ENCODE measurements around the gene SELENOP. TPM values are rescaled to one million over a fixed set of nuclear protein-coding genes. Genes with fewer than 3 reads are reported as not detected.

The SELENOP gene
- total RNA-seq, 1 experiment from 2014 or later: 1.9 TPM

DNA sequence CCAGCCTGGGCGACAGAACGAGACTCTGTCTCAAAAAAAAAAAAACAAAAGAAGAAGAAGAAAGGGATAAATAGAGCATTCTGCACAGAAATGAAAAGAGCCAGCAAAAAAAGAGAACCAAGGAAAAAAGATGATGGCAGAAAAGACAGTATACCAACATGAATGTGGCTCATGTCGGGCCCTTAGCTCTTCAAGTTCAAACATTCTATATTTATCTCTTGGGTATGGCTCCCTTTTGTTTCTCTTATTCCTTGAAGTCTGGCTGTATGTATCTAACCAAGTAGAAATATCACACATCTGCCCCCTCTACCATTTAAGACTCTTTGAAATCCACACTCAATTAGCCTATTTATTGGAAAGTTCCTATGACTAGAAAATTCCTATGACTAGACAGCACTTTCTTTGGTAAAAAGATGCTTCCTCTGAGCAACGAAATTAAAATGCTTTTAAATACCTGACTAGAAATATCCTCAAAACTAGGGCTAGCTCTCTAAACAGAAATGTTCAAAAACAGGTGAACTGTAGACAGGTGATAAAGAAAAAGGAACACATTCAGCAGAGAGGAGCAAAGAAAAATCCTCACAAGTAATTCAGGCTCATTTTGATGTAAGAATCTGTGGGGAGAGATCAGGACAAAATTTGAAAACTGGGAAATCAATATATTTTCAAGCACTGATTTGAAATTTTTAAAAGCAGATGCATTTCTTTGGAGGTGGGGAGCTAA is 2.6 kb downstream of the SELENOP start:
- Histone ChIP-seq H3K27ac (ENCODE audit: low read depth, low read length, poor library complexity, severe bottlenecking) (no peak overlapping the region), H3K9me3 (ENCODE audit: low read depth, low read length, poor library complexity, severe bottlenecking) (no peaks in the 10 kb centered on the region), H3K36me3 (ENCODE audit: insufficient read depth, low read length, poor library complexity, severe bottlenecking) (no peaks in the 10 kb centered on the region), H3K27me3 (replicated peaks; ENCODE audit: insufficient read depth, low read depth, low read length, poor library complexity) (no peaks in the 10 kb centered on the region), H3K4me1 (ENCODE audit: insufficient read depth, low read length, poor library complexity, severe bottlenecking) (no peaks in the 10 kb centered on the region), H3K4me3 (ENCODE audit: low read depth, low read length, poor library complexity, severe bottlenecking) (no peak overlapping the region)
- POLR2A ChIA-PET (ENCODE audit: low non-redundant PET): no interaction called here
- no peak for TF ChIP-seq EZH2 (IDR thresholded peaks at IDR 0.05; ENCODE audit: borderline replicate concordance, low read depth, low read length, poor library complexity, severe bottlenecking)
- TF ChIP-seq, protein P1, sequence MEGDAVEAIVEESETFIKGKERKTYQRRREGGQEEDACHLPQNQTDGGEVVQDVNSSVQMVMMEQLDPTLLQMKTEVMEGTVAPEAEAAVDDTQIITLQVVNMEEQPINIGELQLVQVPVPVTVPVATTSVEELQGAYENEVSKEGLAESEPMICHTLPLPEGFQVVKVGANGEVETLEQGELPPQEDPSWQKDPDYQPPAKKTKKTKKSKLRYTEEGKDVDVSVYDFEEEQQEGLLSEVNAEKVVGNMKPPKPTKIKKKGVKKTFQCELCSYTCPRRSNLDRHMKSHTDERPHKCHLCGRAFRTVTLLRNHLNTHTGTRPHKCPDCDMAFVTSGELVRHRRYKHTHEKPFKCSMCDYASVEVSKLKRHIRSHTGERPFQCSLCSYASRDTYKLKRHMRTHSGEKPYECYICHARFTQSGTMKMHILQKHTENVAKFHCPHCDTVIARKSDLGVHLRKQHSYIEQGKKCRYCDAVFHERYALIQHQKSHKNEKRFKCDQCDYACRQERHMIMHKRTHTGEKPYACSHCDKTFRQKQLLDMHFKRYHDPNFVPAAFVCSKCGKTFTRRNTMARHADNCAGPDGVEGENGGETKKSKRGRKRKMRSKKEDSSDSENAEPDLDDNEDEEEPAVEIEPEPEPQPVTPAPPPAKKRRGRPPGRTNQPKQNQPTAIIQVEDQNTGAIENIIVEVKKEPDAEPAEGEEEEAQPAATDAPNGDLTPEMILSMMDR (conservative IDR thresholded peaks at IDR 0.05; ENCODE audit: low read depth, low read length): no peak
- BruUV-seq (replicated peaks): no TSS peak
- no peak for DNase-seq (ENCODE audit: low spot score)
- CTCF ChIA-PET: no interaction called here
- intact Hi-C loops (cut with micrococcal nuclease; ENCODE audit: unreplicated experiment): no loop called here

DNA sequence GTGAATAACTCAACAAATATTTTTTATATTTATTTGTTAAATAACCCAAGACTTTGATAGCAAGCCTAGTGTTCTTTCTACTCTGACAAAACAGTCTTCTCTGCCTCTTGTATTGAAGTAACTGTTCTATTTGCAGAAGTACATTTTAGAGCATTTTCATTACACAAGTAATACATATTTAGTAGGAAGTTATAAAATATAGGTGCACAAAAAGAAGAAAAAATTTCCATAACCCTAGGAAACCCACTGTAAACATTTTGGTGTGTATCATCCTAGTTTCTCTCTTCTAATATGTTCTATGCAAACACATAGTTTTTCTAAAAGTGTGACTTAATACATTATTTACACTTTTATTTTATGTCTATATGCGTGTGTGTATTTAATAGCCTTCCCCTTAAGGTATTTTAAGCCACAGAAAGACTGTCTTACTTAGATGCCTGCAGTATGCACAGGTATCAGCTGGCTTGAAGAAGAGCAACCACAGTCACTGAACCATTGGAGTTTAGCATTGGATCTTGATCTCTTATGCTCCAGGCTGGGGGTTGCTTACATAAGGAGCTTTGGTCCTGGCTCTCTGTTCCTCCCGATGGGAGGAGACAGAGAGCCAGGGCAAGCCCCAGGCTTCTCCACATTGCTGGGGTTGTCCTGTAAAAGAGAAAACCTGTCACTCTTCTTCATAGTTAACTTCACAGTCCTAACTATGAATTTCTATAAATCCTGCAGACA is 3.8 kb downstream of the SELENOP start:
- Histone ChIP-seq H3K27me3 (replicated peaks; ENCODE audit: insufficient read depth, low read depth, low read length, poor library complexity) (no peaks in the 10 kb centered on the region), H3K4me1 (ENCODE audit: insufficient read depth, low read length, poor library complexity, severe bottlenecking) (no peaks in the 10 kb centered on the region), H3K9me3 (ENCODE audit: low read depth, low read length, poor library complexity, severe bottlenecking) (no peaks in the 10 kb centered on the region), H3K27ac (ENCODE audit: low read depth, low read length, poor library complexity, severe bottlenecking) (no peak overlapping the region), H3K36me3 (ENCODE audit: insufficient read depth, low read length, poor library complexity, severe bottlenecking) (no peaks in the 10 kb centered on the region), H3K4me3 (ENCODE audit: low read depth, low read length, poor library complexity, severe bottlenecking) (no peak overlapping the region)
- ChIA-PET CTCF (no interaction called here), POLR2A (ENCODE audit: low non-redundant PET) (no interaction called here)
- intact Hi-C loops (cut with micrococcal nuclease; ENCODE audit: unreplicated experiment): no loop called here
- no TSS peak for BruUV-seq (replicated peaks)
- DNase-seq (ENCODE audit: low spot score): no peak
- no peak for TF ChIP-seq EZH2 (IDR thresholded peaks at IDR 0.05; ENCODE audit: borderline replicate concordance, low read depth, low read length, poor library complexity, severe bottlenecking)
- TF ChIP-seq, protein P1 (conservative IDR thresholded peaks at IDR 0.05; ENCODE audit: low read depth, low read length): no peak

DNA sequence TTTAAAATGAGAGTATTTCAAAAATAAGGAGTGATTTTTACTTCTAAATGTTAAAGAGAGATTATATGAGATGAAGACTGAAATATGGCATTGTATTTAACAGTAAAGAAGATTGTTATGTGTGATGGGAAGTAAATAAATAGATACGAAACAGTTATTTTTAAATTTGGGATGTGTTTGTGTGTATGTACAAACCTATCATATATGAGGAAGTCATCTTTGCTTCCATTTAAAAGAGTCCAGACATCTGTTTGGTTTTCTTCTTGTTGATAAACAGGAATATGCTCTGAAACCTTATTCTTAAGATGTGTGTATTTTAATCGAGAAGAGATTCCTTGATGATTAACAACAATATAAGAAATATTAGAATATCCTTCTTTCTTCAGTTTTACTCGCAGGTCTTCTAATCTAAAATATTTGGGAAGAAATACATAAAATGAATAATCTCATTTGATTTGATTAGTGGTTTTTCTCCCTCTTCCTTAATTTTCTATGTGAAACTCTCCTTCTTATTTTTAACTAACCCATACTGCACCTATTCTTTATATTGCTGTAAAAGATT is 4.9 kb downstream of the SELENOP start:
- H3K9me3 ChIP-seq (ENCODE audit: low read depth, low read length, poor library complexity, severe bottlenecking): no peaks in the 10 kb centered on the region
- BruUV-seq (replicated peaks): no TSS peak
- POLR2A ChIA-PET (ENCODE audit: low non-redundant PET): no interaction called here
- H3K4me1 ChIP-seq (ENCODE audit: insufficient read depth, low read length, poor library complexity, severe bottlenecking): no peaks in the 10 kb centered on the region
- no peak for DNase-seq (ENCODE audit: low spot score)
- intact Hi-C loops (cut with micrococcal nuclease; ENCODE audit: unreplicated experiment): no loop called here
- H3K36me3 ChIP-seq (ENCODE audit: insufficient read depth, low read length, poor library complexity, severe bottlenecking): no peaks in the 10 kb centered on the region
- TF ChIP-seq EZH2 (IDR thresholded peaks at IDR 0.05; ENCODE audit: borderline replicate concordance, low read depth, low read length, poor library complexity, severe bottlenecking): no peak
- TF ChIP-seq, protein P1 (conservative IDR thresholded peaks at IDR 0.05; ENCODE audit: low read depth, low read length): no peak
- CTCF ChIA-PET: no interaction called here
- no peak overlapping the region for H3K27ac ChIP-seq (ENCODE audit: low read depth, low read length, poor library complexity, severe bottlenecking)
- H3K4me3 ChIP-seq (ENCODE audit: low read depth, low read length, poor library complexity, severe bottlenecking): no peak overlapping the region
- H3K27me3 ChIP-seq (replicated peaks; ENCODE audit: insufficient read depth, low read depth, low read length, poor library complexity): no peaks in the 10 kb centered on the region
